ENCODE results near the gene ABHD5.

The ABHD5 gene

GRCh38 chr3:43723121-43723734 is 32.5 kb downstream of the ABHD5 start:
- H3K27ac ChIP-seq: peak overlapping the region; percentile 84
- peak; percentile 40 for DNase-seq
- TF ChIP-seq CTCF (IDR thresholded peaks at IDR 0.05; ENCODE audit: low read depth, low read length, missing control alignments): no peak
- H3K36me3 ChIP-seq (replicated peaks): peaks cover 2% of the 10 kb centered on the region
- no peaks in the 10 kb centered on the region for H3K27me3 ChIP-seq (replicated peaks)
- no peak overlapping the region for H3K4me3 ChIP-seq (ENCODE audit: low read depth, low read length)
- in situ Hi-C loops (cut with HindIII; ENCODE audit: low pct_ligation_motif_present, low sequenced_read_pairs): no loop called here

- in situ Hi-C loops (cut with HindIII; ENCODE audit: low pct_ligation_motif_present, low sequenced_read_pairs): no loop called here
- TF ChIP-seq CTCF (IDR thresholded peaks at IDR 0.05; ENCODE audit: low read depth, low read length, missing control alignments): no peak
- H3K36me3 ChIP-seq (replicated peaks): no peaks in the 10 kb centered on the region
- DNase-seq: peak; percentile 42
- H3K27me3 ChIP-seq (replicated peaks): no peaks in the 10 kb centered on the region
- no peak overlapping the region for H3K27ac ChIP-seq
- no peak overlapping the region for H3K4me3 ChIP-seq (ENCODE audit: low read depth, low read length)
These were observed 35.8 kb downstream of the ABHD5 start for GRCh38 chr3:43726521-43726920.

GRCh38 chr3:43727930-43728329 is 37.2 kb downstream of the ABHD5 start:
- no peak overlapping the region for H3K27ac ChIP-seq

GRCh38 chr3:43728476-43728875 is 37.7 kb downstream of the ABHD5 start:
- no peak overlapping the region for H3K27ac ChIP-seq
- no peaks in the 10 kb centered on the region for H3K36me3 ChIP-seq (replicated peaks)
- H3K27me3 ChIP-seq (replicated peaks): no peaks in the 10 kb centered on the region
- DNase-seq: no peak
- H3K4me3 ChIP-seq (ENCODE audit: low read depth, low read length): no peak overlapping the region
- no peak for TF ChIP-seq CTCF (IDR thresholded peaks at IDR 0.05; ENCODE audit: low read depth, low read length, missing control alignments)
- in situ Hi-C loops (cut with HindIII; ENCODE audit: low pct_ligation_motif_present, low sequenced_read_pairs): no loop called here

More at GRCh38 chr3:43727930-43728329, 37.2 kb downstream of the ABHD5 start:
- no peaks in the 10 kb centered on the region for H3K36me3 ChIP-seq (replicated peaks)
- peak; percentile 26 for DNase-seq
- no peak overlapping the region for H3K4me3 ChIP-seq (ENCODE audit: low read depth, low read length)
- no peaks in the 10 kb centered on the region for H3K27me3 ChIP-seq (replicated peaks)
- in situ Hi-C loops (cut with HindIII; ENCODE audit: low pct_ligation_motif_present, low sequenced_read_pairs): no loop called here
- TF ChIP-seq CTCF (IDR thresholded peaks at IDR 0.05; ENCODE audit: low read depth, low read length, missing control alignments): no peak

GRCh38 chr3:43728947-43729346 is 38.2 kb downstream of the ABHD5 start:
- TF ChIP-seq CTCF (IDR thresholded peaks at IDR 0.05; ENCODE audit: low read depth, low read length, missing control alignments): no peak
- Histone ChIP-seq H3K36me3 (replicated peaks) (no peaks in the 10 kb centered on the region), H3K4me3 (ENCODE audit: low read depth, low read length) (no peak overlapping the region), H3K27ac (no peak overlapping the region), H3K27me3 (replicated peaks) (no peaks in the 10 kb centered on the region)
- in situ Hi-C loops (cut with HindIII; ENCODE audit: low pct_ligation_motif_present, low sequenced_read_pairs): no loop called here
- DNase-seq: no peak
